Measurements from ENCODE around the gene FANCD2. TPM values are rescaled to one million over a fixed set of nuclear protein-coding genes. Genes with fewer than 3 reads are reported as not detected.

The FANCD2 gene
- total RNA-seq, 1 experiment from 2014 or later: 74.9 TPM

DNA sequence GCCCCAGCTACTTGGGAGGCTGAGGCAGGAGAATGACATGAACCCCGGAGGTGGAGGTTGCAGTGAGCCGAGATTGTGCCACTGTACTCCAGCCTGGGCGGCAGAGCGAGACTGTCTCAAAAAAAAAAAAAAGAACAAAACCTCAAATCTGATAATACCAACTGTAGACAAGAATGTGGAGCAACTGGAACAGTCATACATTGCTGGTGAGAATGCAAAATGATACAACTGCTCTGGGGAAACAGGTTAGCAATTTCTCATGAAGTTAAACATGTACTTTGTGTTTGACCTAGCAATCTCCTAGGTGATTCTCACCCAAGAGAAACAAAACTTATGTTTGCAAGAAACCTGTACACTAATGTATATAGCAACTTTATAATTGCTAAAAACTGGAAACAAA is 110.9 kb downstream of the FANCD2 start:
- Histone ChIP-seq H2BK15ac (ENCODE audit: low read depth, low read length) (no peak overlapping the region), H4K5ac (ENCODE audit: insufficient read length, low read depth, low read length) (no peak overlapping the region), H3T11ph (ENCODE audit: low read length) (no peak overlapping the region), H3K79me1 (ENCODE audit: insufficient read depth, low read depth, low read length, poor library complexity, severe bottlenecking) (no peaks in the 10 kb centered on the region), H2AFZ (ENCODE audit: low read length) (no peak overlapping the region), H2BK120ac (ENCODE audit: low read depth, low read length, poor library complexity, severe bottlenecking) (no peak overlapping the region), H3K56ac (ENCODE audit: insufficient read length, low read depth, low read length) (no peak overlapping the region), H3K27ac (ENCODE audit: insufficient read length, low read depth, low read length) (no peak overlapping the region), H3K79me2 (ENCODE audit: insufficient read depth, low read length) (no peaks in the 10 kb centered on the region; the same call in 1 of the 2 replicates), H3K9ac (ENCODE audit: extremely low read depth, insufficient read length, low read length) (no peak overlapping the region), H3K4me2 (ENCODE audit: insufficient read depth, insufficient read length, low read length) (no peak overlapping the region), H3K14ac (ENCODE audit: insufficient read depth, low read length) (no peak overlapping the region), H3K4me1 (ENCODE audit: insufficient read depth, low read length) (no peaks in the 10 kb centered on the region), H3K4ac (ENCODE audit: low read depth, low read length) (no peak overlapping the region), H4K20me1 (ENCODE audit: control insufficient read depth, insufficient read depth, insufficient read length) (no peaks in the 10 kb centered on the region), H3K9me3 (ENCODE audit: control insufficient read depth, low read depth, low read length) (no peaks in the 10 kb centered on the region), H2BK5ac (ENCODE audit: insufficient read length, low read length) (no peak overlapping the region), H3K27me3 (ENCODE audit: insufficient read depth, low read length) (no peaks in the 10 kb centered on the region), H4K8ac (replicated peaks; ENCODE audit: insufficient read length, low read depth, low read length) (no peak overlapping the region), H2AK5ac (ENCODE audit: insufficient read length, low read length) (no peak overlapping the region), H2BK12ac (ENCODE audit: insufficient read length, low read depth, low read length) (no peak overlapping the region), H3K23me2 (ENCODE audit: insufficient read length, low read depth, low read length, poor library complexity, severe bottlenecking) (no peaks in the 10 kb centered on the region), H3K23ac (ENCODE audit: insufficient read length, low read depth, low read length) (no peak overlapping the region), H2BK20ac (ENCODE audit: low read depth, low read length, poor library complexity, severe bottlenecking) (no peak overlapping the region), H4K91ac (ENCODE audit: insufficient read length, low read depth, low read length) (no peak overlapping the region), H3K18ac (ENCODE audit: insufficient read length, low read depth, low read length) (no peak overlapping the region)
- DNase-seq: no peak
- Mint-ChIP-seq H3K36me3 (ENCODE audit: insufficient read depth in 1 of 3, low read depth in 3 of 3) (peaks cover 0 to 2% (median 0%) of the 10 kb centered on the region in 3 experiments; a peak in 2 of 7 replicates), H3K4me3 (no peak overlapping the region), H3K27ac (no peak overlapping the region), H3K9me3 (peaks cover 2 to 6% of the 10 kb centered on the region in 2 experiments; a peak in 4 of 5 replicates), H3K27me3 (ENCODE audit: low read depth) (peaks cover 3% of the 10 kb centered on the region; the same call in 1 of the 2 replicates), H3K4me1 (no peaks in the 10 kb centered on the region)
- TF ChIP-seq, protein P1, sequence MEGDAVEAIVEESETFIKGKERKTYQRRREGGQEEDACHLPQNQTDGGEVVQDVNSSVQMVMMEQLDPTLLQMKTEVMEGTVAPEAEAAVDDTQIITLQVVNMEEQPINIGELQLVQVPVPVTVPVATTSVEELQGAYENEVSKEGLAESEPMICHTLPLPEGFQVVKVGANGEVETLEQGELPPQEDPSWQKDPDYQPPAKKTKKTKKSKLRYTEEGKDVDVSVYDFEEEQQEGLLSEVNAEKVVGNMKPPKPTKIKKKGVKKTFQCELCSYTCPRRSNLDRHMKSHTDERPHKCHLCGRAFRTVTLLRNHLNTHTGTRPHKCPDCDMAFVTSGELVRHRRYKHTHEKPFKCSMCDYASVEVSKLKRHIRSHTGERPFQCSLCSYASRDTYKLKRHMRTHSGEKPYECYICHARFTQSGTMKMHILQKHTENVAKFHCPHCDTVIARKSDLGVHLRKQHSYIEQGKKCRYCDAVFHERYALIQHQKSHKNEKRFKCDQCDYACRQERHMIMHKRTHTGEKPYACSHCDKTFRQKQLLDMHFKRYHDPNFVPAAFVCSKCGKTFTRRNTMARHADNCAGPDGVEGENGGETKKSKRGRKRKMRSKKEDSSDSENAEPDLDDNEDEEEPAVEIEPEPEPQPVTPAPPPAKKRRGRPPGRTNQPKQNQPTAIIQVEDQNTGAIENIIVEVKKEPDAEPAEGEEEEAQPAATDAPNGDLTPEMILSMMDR (conservative IDR thresholded peaks at IDR 0.05): no peak
- no CpG with 5 or more reads among the region's 4 CpGs for WGBS (ENCODE audit: extremely low coverage, insufficient read length, low lambda C conversion rate)

Measured in H9 (cell line).